ENCODE measurements around the gene CHRM1. TPM values are rescaled to one million over a fixed set of nuclear protein-coding genes. Genes with fewer than 3 reads are reported as not detected.
"Not testable (repeated sequence)": the region's sequence is repeated elsewhere in the genome, so short reads cannot be mapped to it uniquely, and the experiment has no call there.

The CHRM1 gene
- total RNA-seq, result not detected in 2 replicates

- Mint-ChIP-seq H3K4me3 (no peak within 1 kb of the TSS), H3K9me3 (no peaks in the 10 kb centered on the region), H3K36me3 (ENCODE audit: low read depth) (no peaks in the 10 kb centered on the region), H3K27me3 (peaks cover 52% of the 10 kb centered on the region), H3K4me1 (peaks cover 14% of the 10 kb centered on the region), H3K27ac (no peak within 1 kb of the TSS)
- intact Hi-C loops (cut with micrococcal nuclease), result no loop called here
- no peak for DNase-seq
Measured at GRCh38 chr11:62921201-62921572, at the start of gene CHRM1. Gene CHRM1 (minus strand): TSS chr11:62921363. CDS start chr11:62911100, 10,263 bp downstream.

- Mint-ChIP-seq H3K4me3 (no peak overlapping the region), H3K4me1 (no peaks in the 10 kb centered on the region), H3K27me3 (peaks cover 41% of the 10 kb centered on the region), H3K36me3 (ENCODE audit: low read depth) (no peaks in the 10 kb centered on the region), H3K9me3 (no peaks in the 10 kb centered on the region), H3K27ac (no peak overlapping the region)
- intact Hi-C loops (cut with micrococcal nuclease), result no loop called here
- no peak for DNase-seq
Measured at GRCh38 chr11:62965574-62965973, 44.4 kb upstream of the CHRM1 start.

GRCh38 chr11:62962391-62962790 is 41.2 kb upstream of the CHRM1 start:
- Mint-ChIP-seq H3K4me1 (peaks cover 3% of the 10 kb centered on the region), H3K9me3 (no peaks in the 10 kb centered on the region)

GRCh38 chr11:62961017-62961570 is 39.9 kb upstream of the CHRM1 start:
- no peak for DNase-seq
- no peak overlapping the region for H3K27ac Mint-ChIP-seq
- no peak overlapping the region for H3K4me3 Mint-ChIP-seq
- H3K27me3 Mint-ChIP-seq, result peaks cover 10% of the 10 kb centered on the region
- peaks cover 3% of the 10 kb centered on the region for H3K4me1 Mint-ChIP-seq
- H3K9me3 Mint-ChIP-seq, result no peaks in the 10 kb centered on the region
- intact Hi-C loops (cut with micrococcal nuclease), result no loop called here
- no peaks in the 10 kb centered on the region for H3K36me3 Mint-ChIP-seq (ENCODE audit: low read depth)

More at GRCh38 chr11:62962391-62962790, 41.2 kb upstream of the CHRM1 start:
- DNase-seq, result no peak
- H3K27me3 Mint-ChIP-seq, result peaks cover 23% of the 10 kb centered on the region
- H3K36me3 Mint-ChIP-seq (ENCODE audit: low read depth), result no peaks in the 10 kb centered on the region
- H3K27ac Mint-ChIP-seq, result no peak overlapping the region
- intact Hi-C loops (cut with micrococcal nuclease), result no loop called here
- H3K4me3 Mint-ChIP-seq, result no peak overlapping the region

GRCh38 chr11:62959422-62959980 is 38.3 kb upstream of the CHRM1 start:
- Mint-ChIP-seq H3K36me3 (ENCODE audit: low read depth) (no peaks in the 10 kb centered on the region), H3K4me1 (peaks cover 3% of the 10 kb centered on the region), H3K27ac (no peak overlapping the region), H3K27me3 (peaks cover 7% of the 10 kb centered on the region), H3K4me3 (no peak overlapping the region), H3K9me3 (no peaks in the 10 kb centered on the region)
- intact Hi-C loops (cut with micrococcal nuclease), result no loop called here
- DNase-seq, result no peak

GRCh38 chr11:62958547-62959421 is 37.6 kb upstream of the CHRM1 start:
- intact Hi-C loops (cut with micrococcal nuclease), result no loop called here
- no peak overlapping the region for H3K4me3 Mint-ChIP-seq
- H3K4me1 Mint-ChIP-seq, result peaks cover 3% of the 10 kb centered on the region
- peaks cover 4% of the 10 kb centered on the region for H3K27me3 Mint-ChIP-seq
- H3K36me3 Mint-ChIP-seq (ENCODE audit: low read depth), result no peaks in the 10 kb centered on the region
- no peaks in the 10 kb centered on the region for H3K9me3 Mint-ChIP-seq
- no peak for DNase-seq
- H3K27ac Mint-ChIP-seq, result no peak overlapping the region

GRCh38 chr11:62957147-62957546 is 36.0 kb upstream of the CHRM1 start:
- intact Hi-C loops (cut with micrococcal nuclease), result no loop called here
- peaks cover 3% of the 10 kb centered on the region for H3K4me1 Mint-ChIP-seq
- no peak overlapping the region for H3K27ac Mint-ChIP-seq
- H3K4me3 Mint-ChIP-seq, result no peak overlapping the region
- no peaks in the 10 kb centered on the region for H3K9me3 Mint-ChIP-seq
- peaks cover 5% of the 10 kb centered on the region for H3K27me3 Mint-ChIP-seq
- DNase-seq, result no peak
- H3K36me3 Mint-ChIP-seq (ENCODE audit: low read depth), result no peaks in the 10 kb centered on the region

GRCh38 chr11:62954478-62954877 is 33.3 kb upstream of the CHRM1 start:
- Mint-ChIP-seq H3K27me3 (peaks cover 8% of the 10 kb centered on the region), H3K4me1 (peaks cover 3% of the 10 kb centered on the region), H3K4me3 (no peak overlapping the region), H3K36me3 (ENCODE audit: low read depth) (no peaks in the 10 kb centered on the region), H3K9me3 (no peaks in the 10 kb centered on the region), H3K27ac (no peak overlapping the region)
- DNase-seq, result no peak
- intact Hi-C loops (cut with micrococcal nuclease), result no loop called here

- Mint-ChIP-seq H3K9me3 (no peaks in the 10 kb centered on the region), H3K4me3 (no peak overlapping the region), H3K36me3 (ENCODE audit: low read depth) (no peaks in the 10 kb centered on the region), H3K4me1 (peaks cover 3% of the 10 kb centered on the region), H3K27ac (no peak overlapping the region), H3K27me3 (peaks cover 8% of the 10 kb centered on the region)
- DNase-seq, result no peak
- intact Hi-C loops (cut with micrococcal nuclease), result no loop called here
Measured at GRCh38 chr11:62953811-62954210, 32.6 kb upstream of the CHRM1 start.

GRCh38 chr11:62948765-62949320 is 27.7 kb upstream of the CHRM1 start:
- Mint-ChIP-seq H3K4me3 (no peak overlapping the region), H3K27me3 (peaks cover 15% of the 10 kb centered on the region), H3K4me1 (no peaks in the 10 kb centered on the region), H3K9me3 (no peaks in the 10 kb centered on the region), H3K36me3 (ENCODE audit: low read depth) (no peaks in the 10 kb centered on the region), H3K27ac (no peak overlapping the region)
- intact Hi-C loops (cut with micrococcal nuclease), result no loop called here
- DNase-seq, result no peak

GRCh38 chr11:62945538-62945937 is 24.4 kb upstream of the CHRM1 start:
- peaks cover 12% of the 10 kb centered on the region for H3K27me3 Mint-ChIP-seq
- H3K9me3 Mint-ChIP-seq; H3K36me3 Mint-ChIP-seq (ENCODE audit: low read depth); H3K4me1 Mint-ChIP-seq; H3K27ac Mint-ChIP-seq; H3K4me3 Mint-ChIP-seq; DNase-seq; intact Hi-C loops (cut with micrococcal nuclease): not testable (repeated sequence)

GRCh38 chr11:62937528-62937927 is 16.4 kb upstream of the CHRM1 start:
- peaks cover 12% of the 10 kb centered on the region for H3K9me3 Mint-ChIP-seq
- DNase-seq; intact Hi-C loops (cut with micrococcal nuclease); H3K27ac Mint-ChIP-seq; H3K27me3 Mint-ChIP-seq; H3K36me3 Mint-ChIP-seq (ENCODE audit: low read depth); H3K4me3 Mint-ChIP-seq; H3K4me1 Mint-ChIP-seq: not testable (repeated sequence)

GRCh38 chr11:62934496-62934785 is 13.3 kb upstream of the CHRM1 start:
- H3K27me3 Mint-ChIP-seq, result peaks cover 22% of the 10 kb centered on the region

GRCh38 chr11:62933750-62934495 is 12.8 kb upstream of the CHRM1 start:
- Mint-ChIP-seq H3K27me3 (peaks cover 25% of the 10 kb centered on the region), H3K27ac (no peak overlapping the region), H3K9me3 (peaks cover 8% of the 10 kb centered on the region), H3K36me3 (ENCODE audit: low read depth) (no peaks in the 10 kb centered on the region), H3K4me3 (no peak overlapping the region), H3K4me1 (no peaks in the 10 kb centered on the region)
- intact Hi-C loops (cut with micrococcal nuclease), result no loop called here
- DNase-seq, result no peak

More at GRCh38 chr11:62934496-62934785, 13.3 kb upstream of the CHRM1 start:
- intact Hi-C loops (cut with micrococcal nuclease), result no loop called here
- no peaks in the 10 kb centered on the region for H3K4me1 Mint-ChIP-seq
- H3K36me3 Mint-ChIP-seq (ENCODE audit: low read depth), result no peaks in the 10 kb centered on the region
- no peak overlapping the region for H3K4me3 Mint-ChIP-seq
- H3K9me3 Mint-ChIP-seq, result peaks cover 12% of the 10 kb centered on the region
- H3K27ac Mint-ChIP-seq, result no peak overlapping the region
- DNase-seq, result no peak
